GM21381 (cell line): ENCODE results near the gene PLEKHA1.

Experiments
- ATAC-seq: cut with Tn5 transposase; IDR thresholded peaks from one replicate; pipeline ENCODE4 v1.9.1; 2021; ENCODE audit warnings: mild to moderate bottlenecking, moderate library complexity; ENCODE audit not compliant: unreplicated experiment

PLEKHA1 gene

GRCh38 chr10:122475591-122476332 is 101.3 kb downstream of the PLEKHA1 start:
- ATAC-seq = no peak

GRCh38 chr10:122476333-122476695 is 101.8 kb downstream of the PLEKHA1 start:
- no peak for ATAC-seq

DNA sequence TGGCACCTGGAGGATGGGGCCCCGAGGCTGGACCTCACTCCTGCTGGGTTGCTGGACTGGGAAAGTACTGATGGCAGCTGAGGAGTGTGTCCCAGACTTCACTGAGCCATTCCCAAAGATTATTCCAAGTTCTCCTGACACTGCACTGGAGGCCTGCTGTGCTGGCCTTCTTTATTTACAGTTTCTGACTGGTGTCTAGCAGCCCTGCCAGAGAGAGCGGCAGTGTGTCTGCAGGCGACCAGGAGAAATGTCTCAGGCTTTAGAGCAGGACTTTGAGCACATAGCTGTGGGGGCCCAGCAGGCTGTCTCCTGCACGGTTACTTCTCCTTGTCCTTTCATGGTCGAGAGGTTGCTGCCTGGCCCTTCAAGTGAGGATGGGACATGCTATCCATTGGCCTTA is 102.9 kb downstream of the PLEKHA1 start:
- no peak for ATAC-seq

DNA sequence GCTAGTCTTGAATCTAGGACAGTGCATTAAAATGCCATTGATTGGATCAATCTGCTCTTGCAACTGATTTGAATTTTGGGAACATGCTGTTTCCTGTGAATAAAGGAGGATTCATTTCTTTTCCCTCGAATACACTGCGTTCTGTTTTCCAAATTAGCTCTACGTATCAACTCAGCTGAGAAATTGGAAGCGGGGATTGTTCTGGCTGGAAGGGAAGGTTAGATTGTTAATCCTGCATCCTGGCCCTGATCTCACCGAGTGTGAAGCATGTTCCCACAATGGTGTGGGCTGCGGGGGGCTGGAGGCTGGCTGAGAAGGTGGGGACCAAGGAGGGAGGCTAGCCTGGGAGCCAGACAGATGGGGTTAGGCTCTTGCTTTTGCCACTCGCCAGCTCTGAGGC is 104.5 kb downstream of the PLEKHA1 start:
- ATAC-seq = no peak

GRCh38 chr10:122480146-122480833 is 105.8 kb downstream of the PLEKHA1 start:
- no peak for ATAC-seq

- ATAC-seq = no peak
Measured at GRCh38 chr10:122481296-122482056, 107.0 kb downstream of the PLEKHA1 start.
